ENCODE results near the gene COG3.

Gene COG3

DNA sequence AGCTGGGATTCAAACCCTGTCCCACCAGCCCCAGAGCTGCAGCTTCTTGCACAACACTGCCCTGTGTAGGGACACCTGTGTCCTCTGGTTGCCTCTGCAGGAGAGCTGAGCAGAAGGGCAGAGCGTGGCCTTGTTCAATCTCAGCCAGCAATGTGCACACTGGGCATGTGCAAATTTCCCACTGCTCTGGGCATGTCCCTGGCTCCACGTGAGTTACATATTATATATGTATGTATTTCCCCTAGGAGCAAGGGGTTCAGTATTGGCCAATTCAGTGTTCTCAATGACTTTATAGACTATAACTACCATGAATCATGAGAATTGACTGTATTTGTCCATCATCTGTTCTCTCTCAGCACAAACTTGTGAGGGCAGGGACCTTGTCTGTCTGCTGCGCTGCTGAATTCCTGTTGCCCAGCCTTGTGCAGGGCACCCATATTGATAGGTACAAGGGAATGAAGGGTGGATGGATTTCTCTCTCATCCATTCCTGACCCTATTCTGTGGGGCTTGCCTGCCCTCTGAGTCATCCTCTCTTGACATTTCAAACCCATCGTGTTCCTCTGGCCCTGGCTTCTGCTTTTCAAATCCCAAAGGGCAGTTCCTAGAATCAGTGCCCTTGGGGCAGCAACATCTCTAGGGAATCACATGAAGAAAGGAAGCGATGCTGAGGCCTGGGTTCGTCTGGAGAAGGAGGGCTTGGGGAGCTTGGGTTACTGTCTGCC, 81.1 kb downstream of the COG3 start:
- DNase-seq (ENCODE audit: low spot score) = no peak

DNA sequence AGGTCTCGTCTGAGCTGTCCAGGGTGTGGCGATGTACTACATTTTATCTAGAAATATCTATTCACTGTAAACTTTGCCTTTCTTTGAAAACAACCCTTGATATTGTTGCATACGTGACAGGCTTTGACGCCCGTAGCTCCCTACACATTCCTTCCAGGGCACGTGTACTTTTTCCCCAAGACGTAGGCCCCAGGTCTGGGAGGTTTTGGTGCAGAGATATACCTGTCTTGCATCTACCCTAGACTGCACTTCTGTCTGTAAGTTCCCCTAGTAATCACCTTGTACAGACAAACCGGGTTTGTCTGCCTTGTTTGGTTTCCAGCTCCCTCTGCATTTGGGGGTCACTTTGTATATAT, 81.6 kb downstream of the COG3 start:
- no peak for DNase-seq (ENCODE audit: low spot score)

DNA sequence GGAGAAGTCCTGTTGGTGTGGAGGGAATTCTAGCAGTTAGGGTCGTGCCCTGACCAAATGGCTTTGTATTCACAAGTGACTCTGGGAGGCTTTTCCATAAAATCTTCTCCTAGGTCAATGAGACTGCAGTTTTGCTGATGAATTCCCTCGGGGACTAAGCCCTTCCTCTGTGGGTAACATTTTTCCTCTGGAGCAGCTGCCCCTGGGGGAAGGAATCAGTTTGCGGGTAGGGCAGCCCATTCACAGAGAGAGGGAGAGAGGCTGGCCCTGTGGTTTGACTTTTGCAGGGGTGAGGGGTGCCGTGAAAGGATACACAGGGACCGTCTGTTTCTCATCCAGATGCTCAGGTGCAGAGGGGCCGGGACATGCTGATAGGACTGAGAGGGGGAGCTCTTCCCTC, 83.5 kb downstream of the COG3 start:
- no peak for DNase-seq (ENCODE audit: low spot score)

DNA sequence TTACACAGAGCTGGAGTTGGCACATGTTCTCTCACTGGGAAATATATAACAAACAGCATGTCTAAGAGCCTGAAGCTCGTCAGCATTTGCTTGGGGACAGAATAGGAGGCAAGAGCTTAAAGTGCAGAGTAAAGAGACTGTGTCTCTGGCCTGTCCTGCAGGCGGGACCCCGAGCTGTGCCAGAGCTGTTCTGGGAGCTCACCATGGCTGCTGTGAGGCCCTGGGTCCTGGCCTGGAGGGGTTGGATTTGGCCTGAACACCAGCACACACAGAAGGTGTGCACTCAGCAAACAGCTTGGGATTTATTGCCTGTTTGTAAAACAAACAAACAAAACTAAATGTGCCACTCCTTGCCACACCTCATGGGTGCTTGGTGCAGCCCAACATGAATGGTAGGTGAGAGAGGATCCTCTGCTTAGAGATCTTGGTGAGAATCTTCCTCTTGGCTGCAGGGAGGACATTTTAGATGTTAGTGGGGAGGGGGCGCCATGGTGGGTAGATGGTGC, 89.9 kb downstream of the COG3 start:
- no peak for DNase-seq (ENCODE audit: low spot score)

DNA sequence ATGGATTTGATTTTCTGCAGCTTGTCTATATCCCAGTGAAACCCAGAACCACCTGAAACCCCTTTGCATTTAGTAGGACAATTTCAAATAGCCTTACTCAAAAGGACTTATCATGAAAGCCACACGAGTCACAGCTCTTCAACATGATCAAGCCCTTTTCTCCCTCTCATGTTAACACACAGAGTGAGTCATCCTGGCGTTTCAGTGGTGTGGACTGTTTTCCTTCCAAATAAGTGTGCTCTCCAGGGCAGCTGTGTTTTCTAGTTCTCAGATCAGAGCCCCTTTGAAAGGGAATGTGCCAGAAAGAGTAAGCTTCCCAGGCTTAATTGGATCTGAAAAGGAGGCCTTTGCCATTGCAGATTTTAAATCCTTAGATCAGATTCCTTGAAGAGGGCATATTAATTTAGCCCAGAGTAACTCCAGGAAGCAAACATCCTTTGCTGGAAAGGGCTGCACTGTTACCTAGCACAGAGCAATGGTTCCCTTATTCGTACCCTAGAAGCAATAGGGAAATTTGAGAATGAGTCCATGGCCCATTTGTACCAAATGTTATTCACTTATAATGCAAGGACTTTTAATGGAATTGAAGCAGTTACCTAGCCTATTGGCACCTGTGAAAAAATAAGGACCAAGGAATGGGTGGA, 99.5 kb downstream of the COG3 start:
- peak; percentile 31 for DNase-seq (ENCODE audit: low spot score)

DNA sequence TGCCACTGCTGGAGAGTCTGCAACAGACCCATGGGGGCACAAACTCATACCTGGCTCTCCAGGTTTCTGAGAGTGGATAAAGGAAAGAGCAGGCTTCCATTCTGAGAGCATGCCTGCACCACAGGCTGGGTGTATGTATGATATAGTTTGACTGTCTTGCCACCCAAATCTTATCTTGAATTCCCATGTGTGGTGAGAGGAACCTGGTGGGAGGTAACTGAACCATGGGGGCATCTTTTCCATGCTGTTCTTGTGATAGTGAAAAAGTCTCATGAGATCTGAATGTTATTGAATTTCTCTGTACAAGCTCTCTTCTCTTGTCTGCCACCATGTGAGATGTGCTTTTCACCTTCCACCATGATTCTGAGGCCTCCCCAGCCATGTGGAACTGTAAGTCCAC, 100.6 kb downstream of the COG3 start:
- no peak for DNase-seq (ENCODE audit: low spot score)

DNA sequence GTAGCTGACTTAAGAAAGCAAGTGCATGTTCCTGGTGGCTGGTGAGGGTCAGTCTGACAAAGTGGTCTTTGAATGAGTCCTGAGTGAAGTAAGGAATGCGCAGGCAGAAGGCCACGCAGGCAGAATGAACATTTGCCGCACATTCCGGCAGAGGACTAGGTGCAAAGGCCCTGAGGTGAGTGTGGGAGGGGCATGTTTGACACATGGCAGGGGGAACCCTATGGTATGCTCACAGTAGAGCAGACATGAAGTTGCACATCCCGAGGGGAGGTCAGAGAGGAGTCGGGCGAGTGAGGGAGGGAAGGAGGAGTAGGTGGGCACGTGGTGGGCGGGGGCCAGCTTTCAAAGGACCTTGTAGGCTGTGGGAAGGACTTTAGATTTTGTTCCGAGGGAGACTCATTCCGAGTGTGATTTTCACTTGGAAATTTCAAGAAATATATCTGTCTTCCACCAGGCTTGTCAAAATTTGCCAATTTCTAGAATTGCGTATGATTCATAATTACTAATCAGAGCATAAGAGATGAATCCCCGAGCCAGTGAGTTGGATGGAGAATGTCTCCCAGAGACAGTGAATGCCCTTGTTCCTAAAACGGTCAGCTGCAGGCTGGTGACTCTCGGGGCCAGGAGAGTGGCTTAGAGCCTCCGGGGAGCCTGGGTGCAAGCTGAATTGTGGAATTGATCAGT, 110.5 kb downstream of the COG3 start:
- peak; percentile 37 for DNase-seq (ENCODE audit: low spot score)

DNA sequence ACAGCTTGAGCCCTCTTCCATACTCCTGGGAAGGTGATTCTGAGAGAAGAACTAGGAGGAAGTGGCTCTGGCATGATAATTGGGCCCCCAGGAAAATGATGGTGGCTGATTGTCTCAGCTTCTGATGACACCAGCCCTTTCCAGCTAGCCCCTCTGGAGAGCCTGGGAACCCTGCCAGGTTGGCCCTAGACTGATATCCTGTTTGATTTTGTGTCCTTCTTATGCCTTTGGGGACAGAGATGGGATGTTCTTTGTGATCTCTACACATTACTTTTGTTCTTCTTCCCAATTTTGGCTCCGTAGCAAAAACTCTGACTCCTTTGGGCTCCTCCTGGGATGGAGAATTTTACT, 111.1 kb downstream of the COG3 start:
- DNase-seq (ENCODE audit: low spot score) = no peak

DNA sequence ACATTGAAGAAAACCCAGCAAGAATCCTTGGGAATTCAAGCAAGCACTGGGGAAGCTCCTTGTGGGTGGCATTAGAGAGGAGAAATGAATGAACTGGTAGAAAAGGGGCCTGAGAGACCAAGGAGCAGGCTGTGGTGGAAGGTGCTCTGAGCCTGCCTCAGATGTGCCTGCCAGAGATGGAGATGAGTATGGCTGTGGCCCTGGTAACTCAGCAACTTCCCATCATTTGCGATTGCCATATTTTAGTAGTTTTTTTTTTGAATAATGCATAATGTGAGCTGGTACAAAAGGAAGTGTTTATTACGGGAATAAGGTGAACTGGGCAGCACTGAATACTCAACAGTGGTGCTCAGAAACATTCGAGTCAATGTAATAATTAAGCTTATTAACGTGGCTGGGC, 111.7 kb downstream of the COG3 start:
- DNase-seq (ENCODE audit: low spot score) = no peak

DNA sequence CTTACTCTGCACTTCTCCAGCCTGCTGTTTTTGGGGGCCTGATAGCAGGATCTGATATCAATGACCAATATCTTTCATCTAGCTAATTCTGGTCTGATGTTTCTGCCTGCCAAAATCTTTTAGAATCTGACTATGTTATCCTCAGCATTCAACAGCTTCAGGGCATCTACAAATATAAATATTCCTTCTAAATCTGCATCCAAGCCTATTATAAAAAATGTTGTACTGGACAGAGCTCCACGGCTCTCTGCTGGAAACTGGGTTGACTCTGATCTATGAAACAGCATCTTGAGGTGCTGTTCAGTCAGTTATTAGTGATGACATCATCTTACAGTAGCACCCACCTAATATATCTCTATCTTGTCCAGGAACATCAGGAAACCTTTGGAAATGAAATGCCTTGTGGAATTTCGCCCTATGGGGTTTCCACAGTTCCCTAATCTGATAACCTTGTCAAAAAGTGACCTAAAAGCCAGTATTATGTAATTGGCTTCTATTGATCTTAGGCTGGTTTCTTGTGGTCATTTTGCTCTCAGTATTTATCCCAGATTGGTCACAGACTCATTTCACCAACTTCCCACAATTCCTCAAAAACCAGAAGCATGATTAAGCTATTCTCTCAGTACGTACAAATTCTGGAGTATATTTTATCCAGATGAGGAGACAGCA, 117.8 kb downstream of the COG3 start:
- DNase-seq (ENCODE audit: low spot score) = no peak

DNA sequence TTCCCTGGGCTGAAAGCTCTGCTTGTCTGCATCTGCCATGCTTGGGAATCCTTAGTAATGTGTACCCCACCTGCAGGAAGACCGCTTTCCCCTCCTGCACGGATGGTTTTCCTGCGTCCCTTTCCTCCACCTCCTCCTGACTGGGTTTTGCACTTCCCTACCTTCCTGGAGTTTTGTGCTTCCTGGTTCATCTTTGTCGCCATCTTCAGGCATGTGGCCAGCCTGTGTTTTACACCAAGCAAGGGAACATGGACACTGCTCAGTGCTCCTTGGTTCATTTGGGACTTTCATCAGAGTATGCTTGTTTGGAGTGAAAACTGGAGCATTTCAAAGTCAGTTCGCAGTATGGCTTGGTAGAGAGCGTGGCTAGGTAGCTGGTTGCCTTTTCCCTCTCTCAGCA, 120.1 kb downstream of the COG3 start:
- DNase-seq (ENCODE audit: low spot score) = no peak
